GM12878 (cell line): Measurements from ENCODE around the gene C3orf70. TPM values are rescaled to one million over a fixed set of nuclear protein-coding genes. Genes with fewer than 3 reads are reported as not detected.

Experiments used
- ATAC-seq: fragments of 200-7000 bp; cut with Tn5 transposase; 3 replicates; pipeline ENCODE4 v1.9.1; 2020; ENCODE audit warnings: mild to moderate bottlenecking, moderate library complexity
- BruUV-seq: library from RNA; stranded (reverse); fragments of 400-500 nt; replicated peaks from 2 replicates; lab custom pipeline; 2021; lab: Mats Ljungman, UMichigan
- CTCF ChIA-PET: fragments of 300-600 bp; sonication (Branson Sonifier 250); formaldehyde crosslinking; extraction: SDS; loops from one replicate; lab custom pipeline; 2021; ENCODE audit warnings: inconsistent platforms; lab: Yijun Ruan, JAX
- POLR2A ChIA-PET: fragments of 350-600 bp; formaldehyde crosslinking; extraction: SDS; loops from one replicate; lab custom pipeline; 2021; ENCODE audit warnings: inconsistent platforms; lab: Charles Lee
- RAD21 ChIA-PET: fragments of 300-600 bp; sonication (Branson Sonifier 250); formaldehyde crosslinking; loops from one replicate; lab custom pipeline; 2023; ENCODE audit warnings: antibody characterized with exemption; ENCODE audit not compliant: unreplicated experiment; lab: Charles Lee
- SMC1A ChIA-PET: fragments of 300-600 bp; sonication (Branson Sonifier 250); formaldehyde crosslinking; loops from one replicate; lab custom pipeline; 2023; ENCODE audit not compliant: unreplicated experiment, uncharacterized antibody; lab: Charles Lee
- DNase-seq: peaks from one replicate; pipeline ENCODE4 v3.0.0-alpha.2; 2011; ENCODE audit warnings: low read depth, low spot score
- FAIRE-seq: peaks from 3 replicates; lab custom pipeline; 2011; peaks lifted over from hg19 to GRCh38; lab: Jason Lieb, UNC
- H2AFZ ChIP-seq: 2 replicates; pipeline ENCODE4 v1.6.0; 2011; ENCODE audit warnings: low read depth, low read length, control low read depth; ENCODE audit not compliant: control insufficient read depth
- H3K27ac ChIP-seq: 2 replicates; pipeline ENCODE4 v1.5.1; 2011; ENCODE audit warnings: control low read depth; ENCODE audit not compliant: control insufficient read depth, insufficient read depth
- H3K27me3 ChIP-seq, 2 experiments: replicated peaks in 1 of 2; 2 replicates each; pipeline versions ENCODE4 v1.6.0 to v1.6.1; 2011; ENCODE audit warnings: low read length in 1 of 2; ENCODE audit not compliant: control insufficient read depth in 2 of 2, insufficient read depth in 2 of 2
- H3K36me3 ChIP-seq, 2 experiments: 2 replicates each; pipeline ENCODE4 v1.5.1; 2011; ENCODE audit warnings: low read length in 1 of 2; ENCODE audit not compliant: control insufficient read depth in 2 of 2, insufficient read depth in 2 of 2
- H3K4me1 ChIP-seq: 2 replicates; pipeline ENCODE4 v1.6.1; 2011; ENCODE audit warnings: mild to moderate bottlenecking, low read length, moderate library complexity, mixed read lengths; ENCODE audit not compliant: control insufficient read depth, insufficient read depth
- H3K4me2 ChIP-seq: 2 replicates; pipeline ENCODE4 v1.6.0; 2011; ENCODE audit warnings: control low read depth; ENCODE audit not compliant: control insufficient read depth, insufficient read depth
- H3K4me3 ChIP-seq: fragments of 200-600 bp; sonication (generic); 2 replicates; pipeline ENCODE4 v1.5.1; 2016
- H3K79me2 ChIP-seq: 2 replicates; pipeline ENCODE4 v1.6.0; 2011; ENCODE audit warnings: low read length; ENCODE audit not compliant: control insufficient read depth, insufficient read depth
- H3K9ac ChIP-seq: 2 replicates; pipeline ENCODE4 v1.8.0; 2011; ENCODE audit warnings: low read length, control low read depth, mixed read lengths; ENCODE audit not compliant: control insufficient read depth, insufficient read depth
- H3K9me3 ChIP-seq: replicated peaks from 3 replicates; pipeline ENCODE4 v1.5.1; 2011; ENCODE audit warnings: mild to moderate bottlenecking, low read length; ENCODE audit not compliant: control insufficient read depth, insufficient read depth
- H4K20me1 ChIP-seq: 2 replicates; pipeline ENCODE4 v1.6.0; 2011; ENCODE audit not compliant: control insufficient read depth, insufficient read depth
- ATF7 ChIP-seq: fragments of 450-650 bp; IDR thresholded peaks from 2 replicates; pipeline ENCODE4 v1.6.1; 2016; ENCODE audit warnings: low read depth, mild to moderate bottlenecking
- CREM ChIP-seq: IDR thresholded peaks from 2 replicates; pipeline ENCODE4 v1.6.1; 2014; ENCODE audit warnings: antibody characterized with exemption, low read depth
- HCFC1 ChIP-seq: fragments of 150-350 bp; IDR thresholded peaks from 2 replicates; pipeline ENCODE4 v1.6.1; 2014; ENCODE audit warnings: low read length
- HDAC6 ChIP-seq: fragments of 200-600 bp; sonication (generic); IDR thresholded peaks from one replicate; pipeline ENCODE4 v1.8.0; 2017; ENCODE audit warnings: antibody characterized with exemption; ENCODE audit not compliant: unreplicated experiment
- NR2C2 ChIP-seq: IDR thresholded peaks from 2 replicates; pipeline ENCODE4 v1.6.1; 2011; ENCODE audit warnings: borderline replicate concordance, low read depth; ENCODE audit not compliant: control insufficient read depth, insufficient read length
- RAD21 ChIP-seq: IDR thresholded peaks from 2 replicates; pipeline ENCODE4 v1.6.1; 2011; ENCODE audit warnings: mild to moderate bottlenecking, low read depth, low read length, moderate library complexity; ENCODE audit not compliant: insufficient read depth
- ZBED1 ChIP-seq: IDR thresholded peaks from 2 replicates; pipeline ENCODE4 v1.6.1; 2016; ENCODE audit warnings: borderline replicate concordance
- WGBS: methylation state at CpG from one replicate; pipeline ENCODE4 v1.1.6; 2016; ENCODE audit warnings: low lambda C conversion rate; ENCODE audit not compliant: insufficient replicate concordance, insufficient coverage; ENCODE audit errors: missing lambda C conversion rate; 5-methylcytosine and 5-hydroxymethylcytosine counted together
- in situ Hi-C: fragments of 300-500 bp; cut with MboI; formaldehyde crosslinking; loops from 9 replicates; pipeline ENCODE4 v1.14.3; 2018; ENCODE audit warnings: mixed read lengths
- intact Hi-C: fragments of 100-400 bp; cut with micrococcal nuclease; formaldehyde crosslinking; loops from one replicate; pipeline ENCODE4 v1.14.2; 2022; ENCODE audit not compliant: unreplicated experiment
- polyA plus RNA-seq, 11 experiments: library from polyadenylated mRNA; depleted of rRNA in 4 of 11; unstranded in 6 of 11; stranded (reverse) in 5 of 11; fragments of >200 nt; fragmentation: Nextera tagmentation in 4 of 11; fragmentation: Illumina TruSeq in 1 of 11; extraction: Ambion mirVana in 4 of 11; extraction: Trizol in 1 of 11; gene quantifications; 1 replicate in 1 of 11; 2 replicates in 10 of 11; pipeline versions ENCODE4 v1.2.1 to v1.2.3, GENCODE V29; 2011 to 2016; ENCODE audit warnings: inconsistent platforms in 2 of 11, missing spikeins in 2 of 11, low read depth in 1 of 11
- total RNA-seq, 4 experiments: library from RNA; depleted of rRNA in 3 of 4; stranded (reverse); fragments of >200 nt in 3 of 4; fragmentation: Illumina TruSeq in 1 of 4; extraction: Trizol in 1 of 4; gene quantifications; 2 replicates each; pipeline versions ENCODE4 v1.2.1 to v1.2.3, GENCODE V29; 2013 to 2021
- TF ChIP-seq, protein P1 (sequence below): IDR thresholded peaks from 2 replicates; pipeline ENCODE4 v1.6.1; 2011; ENCODE audit warnings: mild to moderate bottlenecking, low read depth, low read length, moderate library complexity; ENCODE audit not compliant: insufficient replicate concordance
- TF ChIP-seq, protein P2 (sequence below): IDR thresholded peaks from 2 replicates; pipeline ENCODE4 v1.6.1; 2011; ENCODE audit warnings: low read depth, low read length, improper control_type of control experiment, borderline replicate concordance
- TF ChIP-seq, protein P3 (sequence below): fragments of 450-650 bp; IDR thresholded peaks from 2 replicates; pipeline ENCODE4 v1.6.1; 2017; ENCODE audit warnings: mild to moderate bottlenecking

C3orf70 gene
- total and polyA plus RNA-seq, 10 of the 15 experiments (the other 5 are each of a cell fraction or from before 2014, with no cell fraction given) = 0.03 to 0.04 TPM; not detected in 8

DNA sequence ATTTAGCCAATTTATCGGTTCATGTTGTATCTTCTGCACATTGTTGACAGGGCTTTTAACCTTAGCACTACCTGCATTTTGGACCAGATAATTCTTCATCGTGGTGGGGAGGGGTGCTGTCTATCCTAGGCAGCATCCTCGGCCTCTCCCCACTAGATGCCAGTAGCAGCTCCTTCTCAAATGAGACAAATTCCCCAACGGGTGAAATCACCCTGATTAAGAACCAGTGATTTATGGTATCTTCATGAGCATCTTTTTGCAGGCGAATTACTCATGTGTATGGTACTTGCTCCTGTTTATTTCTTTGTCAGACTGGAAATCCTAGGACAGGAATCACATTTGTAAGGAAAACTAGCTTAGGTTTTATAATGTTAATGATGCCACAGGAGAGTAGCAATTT is 68.0 kb downstream of the C3orf70 start:
- WGBS = 27% methylated on average over 5 of the region's 5 CpGs
- DNase-seq (no peak), ATAC-seq (no peak), FAIRE-seq (no peak)
- TF ChIP-seq ZBED1 (no peak), RAD21 (peak; percentile 13; the same call in 1 of the 2 replicates)
- H3K27ac ChIP-seq = no peak overlapping the region
- ChIA-PET CTCF (interaction anchor here (1.2 to 1.4 kb wide), 2 partner anchors 91 to 93 kb away, joined by 3 to 4 read pairs; no protein-coding TSS in a partner anchor), RAD21 (interaction anchor here (1.2 kb wide), 1 partner anchor 94 kb away, joined by 3 read pairs; no protein-coding TSS in a partner anchor), SMC1A (no interaction called here), POLR2A (no interaction called here)
- no peaks in the 10 kb centered on the region for H4K20me1 ChIP-seq
- BruUV-seq = no TSS peak
- no peak overlapping the region for H3K4me3 ChIP-seq
- H3K27me3 ChIP-seq = peaks cover 0 to 2% of the 10 kb centered on the region in 2 experiments; a peak in 1 of 4 replicates
- in situ Hi-C loops = no loop called here
- H3K4me1 ChIP-seq = no peaks in the 10 kb centered on the region
- intact Hi-C loops = no loop called here
- no peaks in the 10 kb centered on the region for H3K36me3 ChIP-seq
- H2AFZ ChIP-seq = no peak overlapping the region
- H3K4me2 ChIP-seq = no peak overlapping the region
- H3K9me3 ChIP-seq = no peaks in the 10 kb centered on the region
- H3K9ac ChIP-seq = no peak overlapping the region
- no peaks in the 10 kb centered on the region for H3K79me2 ChIP-seq

DNA sequence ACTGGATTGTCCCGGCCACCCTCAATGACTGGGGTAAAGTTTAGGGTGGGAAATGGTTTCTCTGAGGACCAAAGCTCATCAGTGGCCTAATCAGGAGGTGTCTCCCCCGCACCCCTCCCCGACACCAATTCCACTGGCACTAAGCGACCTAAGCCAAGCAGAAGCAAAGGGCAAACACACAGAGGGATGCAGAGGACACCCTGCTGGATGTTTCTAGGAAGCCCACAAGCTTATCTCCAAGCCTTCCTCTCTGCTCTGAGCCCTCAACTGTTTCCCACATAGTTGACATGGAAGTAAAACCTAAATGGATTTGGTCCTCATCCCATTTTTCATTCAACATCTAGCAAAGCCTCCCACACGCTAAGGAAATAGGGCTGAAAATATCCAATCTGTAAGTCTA is 68.5 kb downstream of the C3orf70 start:
- H3K36me3 ChIP-seq = no peaks in the 10 kb centered on the region
- H3K79me2 ChIP-seq = no peaks in the 10 kb centered on the region
- ChIA-PET POLR2A (no interaction called here), CTCF (interaction anchor here (1.2 to 1.4 kb wide), 2 partner anchors 92 to 94 kb away, joined by 3 to 4 read pairs; no protein-coding TSS in a partner anchor), RAD21 (interaction anchor here (1.2 kb wide), 1 partner anchor 94 kb away, joined by 3 read pairs; no protein-coding TSS in a partner anchor), SMC1A (no interaction called here)
- H3K4me1 ChIP-seq = no peaks in the 10 kb centered on the region
- no peak overlapping the region for H2AFZ ChIP-seq
- H3K9me3 ChIP-seq = no peaks in the 10 kb centered on the region
- ATAC-seq (no peak), DNase-seq (no peak), FAIRE-seq (no peak)
- H4K20me1 ChIP-seq = no peaks in the 10 kb centered on the region
- H3K4me2 ChIP-seq = no peak overlapping the region
- in situ Hi-C loops (no loop called here), intact Hi-C loops (no loop called here)
- no peak overlapping the region for H3K4me3 ChIP-seq
- TF ChIP-seq NR2C2 (no peak), HDAC6 (no peak), CREM (no peak), HCFC1 (no peak), ATF7 (no peak)
- TF ChIP-seq, protein P1, sequence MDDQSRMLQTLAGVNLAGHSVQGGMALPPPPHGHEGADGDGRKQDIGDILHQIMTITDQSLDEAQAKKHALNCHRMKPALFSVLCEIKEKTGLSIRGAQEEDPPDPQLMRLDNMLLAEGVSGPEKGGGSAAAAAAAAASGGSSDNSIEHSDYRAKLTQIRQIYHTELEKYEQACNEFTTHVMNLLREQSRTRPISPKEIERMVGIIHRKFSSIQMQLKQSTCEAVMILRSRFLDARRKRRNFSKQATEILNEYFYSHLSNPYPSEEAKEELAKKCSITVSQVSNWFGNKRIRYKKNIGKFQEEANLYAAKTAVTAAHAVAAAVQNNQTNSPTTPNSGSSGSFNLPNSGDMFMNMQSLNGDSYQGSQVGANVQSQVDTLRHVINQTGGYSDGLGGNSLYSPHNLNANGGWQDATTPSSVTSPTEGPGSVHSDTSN = no peak
- TF ChIP-seq, protein P2, sequence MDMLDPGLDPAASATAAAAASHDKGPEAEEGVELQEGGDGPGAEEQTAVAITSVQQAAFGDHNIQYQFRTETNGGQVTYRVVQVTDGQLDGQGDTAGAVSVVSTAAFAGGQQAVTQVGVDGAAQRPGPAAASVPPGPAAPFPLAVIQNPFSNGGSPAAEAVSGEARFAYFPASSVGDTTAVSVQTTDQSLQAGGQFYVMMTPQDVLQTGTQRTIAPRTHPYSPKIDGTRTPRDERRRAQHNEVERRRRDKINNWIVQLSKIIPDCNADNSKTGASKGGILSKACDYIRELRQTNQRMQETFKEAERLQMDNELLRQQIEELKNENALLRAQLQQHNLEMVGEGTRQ = no peak
- TF ChIP-seq, protein P3, sequence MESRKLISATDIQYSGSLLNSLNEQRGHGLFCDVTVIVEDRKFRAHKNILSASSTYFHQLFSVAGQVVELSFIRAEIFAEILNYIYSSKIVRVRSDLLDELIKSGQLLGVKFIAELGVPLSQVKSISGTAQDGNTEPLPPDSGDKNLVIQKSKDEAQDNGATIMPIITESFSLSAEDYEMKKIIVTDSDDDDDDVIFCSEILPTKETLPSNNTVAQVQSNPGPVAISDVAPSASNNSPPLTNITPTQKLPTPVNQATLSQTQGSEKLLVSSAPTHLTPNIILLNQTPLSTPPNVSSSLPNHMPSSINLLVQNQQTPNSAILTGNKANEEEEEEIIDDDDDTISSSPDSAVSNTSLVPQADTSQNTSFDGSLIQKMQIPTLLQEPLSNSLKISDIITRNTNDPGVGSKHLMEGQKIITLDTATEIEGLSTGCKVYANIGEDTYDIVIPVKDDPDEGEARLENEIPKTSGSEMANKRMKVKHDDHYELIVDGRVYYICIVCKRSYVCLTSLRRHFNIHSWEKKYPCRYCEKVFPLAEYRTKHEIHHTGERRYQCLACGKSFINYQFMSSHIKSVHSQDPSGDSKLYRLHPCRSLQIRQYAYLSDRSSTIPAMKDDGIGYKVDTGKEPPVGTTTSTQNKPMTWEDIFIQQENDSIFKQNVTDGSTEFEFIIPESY = no peak
- H3K27me3 ChIP-seq = peaks cover 0 to 2% of the 10 kb centered on the region in 2 experiments; a peak in 1 of 4 replicates
- no peak overlapping the region for H3K27ac ChIP-seq
- H3K9ac ChIP-seq = no peak overlapping the region
- WGBS = 55% methylated on average over 5 of the region's 5 CpGs
- no TSS peak for BruUV-seq
